GM23338 (cell line): Measurements from ENCODE around the gene CDR2L. TPM values are rescaled to one million over a fixed set of nuclear protein-coding genes. Genes with fewer than 3 reads are reported as not detected.

ENCODE experiments used
- ATAC-seq: fragments of 200-7000 bp; cut with Tn5 transposase; 3 replicates; pipeline ENCODE4 v1.9.1; 2020
- DNase-seq: peaks from one replicate; pipeline ENCODE4 v3.0.0-alpha.2; 2015; ENCODE audit warnings: low spot score
- H2AFZ ChIP-seq: fragments of 200-600 bp; sonication (generic); 2 replicates; pipeline ENCODE4 v1.8.0; 2016; ENCODE audit warnings: antibody characterized with exemption, mild to moderate bottlenecking, moderate library complexity
- H3F3A ChIP-seq: fragments of 200-600 bp; sonication (generic); replicated peaks from 2 replicates; pipeline ENCODE4 v1.8.0; 2017; ENCODE audit warnings: antibody characterized with exemption, mixed run types, low read depth
- H3K27ac ChIP-seq: fragments of 200-600 bp; sonication (generic); 2 replicates; pipeline ENCODE4 v1.6.1; 2016; ENCODE audit warnings: low read depth
- H3K27me3 ChIP-seq: fragments of 200-600 bp; sonication (generic); 2 replicates; pipeline ENCODE4 v1.8.0; 2016; ENCODE audit warnings: mild to moderate bottlenecking, mixed run types, moderate library complexity; ENCODE audit not compliant: insufficient read depth
- H3K36me3 ChIP-seq: fragments of 200-600 bp; sonication (generic); 2 replicates; pipeline ENCODE4 v1.8.0; 2016; ENCODE audit warnings: mild to moderate bottlenecking; ENCODE audit not compliant: insufficient read depth
- H3K4me1 ChIP-seq: fragments of 200-600 bp; sonication (generic); 2 replicates; pipeline ENCODE4 v1.8.0; 2016; ENCODE audit warnings: mild to moderate bottlenecking, moderate library complexity; ENCODE audit not compliant: insufficient read depth
- H3K4me2 ChIP-seq: fragments of 200-600 bp; sonication (generic); 2 replicates; pipeline ENCODE4 v1.7.1; 2017; ENCODE audit warnings: mixed run types
- H3K4me3 ChIP-seq: fragments of 200-600 bp; sonication (generic); 2 replicates; pipeline ENCODE4 v1.6.1; 2016; ENCODE audit warnings: mixed run types
- H3K79me2 ChIP-seq: fragments of 200-600 bp; sonication (generic); replicated peaks from 2 replicates; pipeline ENCODE4 v1.8.0; 2017; ENCODE audit warnings: mild to moderate bottlenecking; ENCODE audit not compliant: insufficient read depth
- H3K9me2 ChIP-seq: fragments of 200-600 bp; sonication (generic); 2 replicates; pipeline ENCODE4 v1.8.0; 2017; ENCODE audit not compliant: insufficient read depth
- H4K20me1 ChIP-seq: fragments of 200-600 bp; sonication (generic); replicated peaks from 2 replicates; pipeline ENCODE4 v1.8.0; 2017; ENCODE audit warnings: mild to moderate bottlenecking; ENCODE audit not compliant: insufficient read depth
- H3K27ac Mint-ChIP-seq: 2 replicates; pipeline ENCODE4 v1.8.0; 2020; ENCODE audit warnings: inconsistent platforms, mild to moderate bottlenecking, moderate library complexity, mixed read lengths
- H3K27me3 Mint-ChIP-seq: 3 replicates; pipeline ENCODE4 v1.8.0; 2022; ENCODE audit warnings: low read depth, mild to moderate bottlenecking, moderate library complexity, mixed read lengths, inconsistent platforms; ENCODE audit not compliant: insufficient read depth, poor library complexity
- H3K36me3 Mint-ChIP-seq: 3 replicates; pipeline ENCODE4 v1.8.0; 2021; ENCODE audit warnings: low read depth, mild to moderate bottlenecking, inconsistent platforms, moderate library complexity, mixed read lengths
- H3K4me1 Mint-ChIP-seq: 3 replicates; pipeline ENCODE4 v1.8.0; 2020; ENCODE audit warnings: mild to moderate bottlenecking, inconsistent platforms, mixed read lengths
- H3K4me3 Mint-ChIP-seq: 3 replicates; pipeline ENCODE4 v1.8.0; 2021; ENCODE audit warnings: moderate library complexity, mild to moderate bottlenecking, inconsistent platforms, mixed read lengths
- H3K9me3 Mint-ChIP-seq: 3 replicates; pipeline ENCODE4 v1.8.0; 2020; ENCODE audit warnings: moderate library complexity, mild to moderate bottlenecking, inconsistent platforms, mixed read lengths
- CREB1 ChIP-seq: fragments of 250-450 bp; sonication (Bioruptor Pico); IDR thresholded peaks from 2 replicates; pipeline ENCODE4 v1.5.0; 2020; ENCODE audit warnings: low read depth, mild to moderate bottlenecking, moderate library complexity
- EZH2phosphoT487 ChIP-seq: fragments of 200-600 bp; sonication (generic); IDR thresholded peaks from one replicate; pipeline ENCODE4 v1.8.1; 2018; ENCODE audit warnings: antibody characterized with exemption; ENCODE audit not compliant: unreplicated experiment
- JUNB ChIP-seq: IDR thresholded peaks from one replicate; pipeline ENCODE4 v1.6.1; 2016; ENCODE audit warnings: antibody characterized with exemption; ENCODE audit not compliant: unreplicated experiment
- NANOG ChIP-seq: IDR thresholded peaks from 2 replicates; pipeline ENCODE4 v1.6.1; 2016; ENCODE audit warnings: antibody characterized with exemption, borderline replicate concordance
- STAT1 ChIP-seq: IDR thresholded peaks from one replicate; pipeline ENCODE4 v1.6.1; 2016; ENCODE audit warnings: antibody characterized with exemption; ENCODE audit not compliant: unreplicated experiment
- ZNF114 ChIP-seq: fragments of 250-450 bp; sonication (Bioruptor Pico); IDR thresholded peaks from 2 replicates; pipeline ENCODE4 v1.5.0; 2020; ENCODE audit warnings: mild to moderate bottlenecking, moderate library complexity
- ZNF331 ChIP-seq: fragments of 250-450 bp; sonication (Bioruptor Pico); IDR thresholded peaks from 2 replicates; pipeline ENCODE4 v1.5.0; 2020; ENCODE audit warnings: low read depth, mild to moderate bottlenecking, moderate library complexity
- polyA plus RNA-seq: library from polyadenylated mRNA; unstranded; fragments of >200 nt; fragmentation: Nextera tagmentation; extraction: Ambion mirVana; gene quantifications from 2 replicates; pipeline ENCODE4 v1.2.1, GENCODE V29; 2016
- total RNA-seq: library from RNA; depleted of rRNA; stranded (reverse); fragments of >200 nt; shearing (Covaris generic); gene quantifications from 2 replicates; pipeline ENCODE4 v1.2.3, GENCODE V29; 2014
- TF ChIP-seq, protein P1 (sequence below): IDR thresholded peaks from 2 replicates; pipeline ENCODE4 v1.6.1; 2016; ENCODE audit warnings: antibody characterized with exemption
- TF ChIP-seq, protein P2 (sequence below): IDR thresholded peaks from one replicate; pipeline ENCODE4 v1.6.1; 2018; ENCODE audit warnings: antibody characterized with exemption; ENCODE audit not compliant: unreplicated experiment
- TF ChIP-seq, protein P3 (sequence below): fragments of 250-450 bp; sonication (Bioruptor Pico); IDR thresholded peaks from 2 replicates; pipeline ENCODE4 v1.5.0; 2020; ENCODE audit warnings: mild to moderate bottlenecking, moderate library complexity

CDR2L gene
- total and polyA plus RNA-seq, 2 experiments from 2014 or later: 17.7 to 35.8 TPM

DNA sequence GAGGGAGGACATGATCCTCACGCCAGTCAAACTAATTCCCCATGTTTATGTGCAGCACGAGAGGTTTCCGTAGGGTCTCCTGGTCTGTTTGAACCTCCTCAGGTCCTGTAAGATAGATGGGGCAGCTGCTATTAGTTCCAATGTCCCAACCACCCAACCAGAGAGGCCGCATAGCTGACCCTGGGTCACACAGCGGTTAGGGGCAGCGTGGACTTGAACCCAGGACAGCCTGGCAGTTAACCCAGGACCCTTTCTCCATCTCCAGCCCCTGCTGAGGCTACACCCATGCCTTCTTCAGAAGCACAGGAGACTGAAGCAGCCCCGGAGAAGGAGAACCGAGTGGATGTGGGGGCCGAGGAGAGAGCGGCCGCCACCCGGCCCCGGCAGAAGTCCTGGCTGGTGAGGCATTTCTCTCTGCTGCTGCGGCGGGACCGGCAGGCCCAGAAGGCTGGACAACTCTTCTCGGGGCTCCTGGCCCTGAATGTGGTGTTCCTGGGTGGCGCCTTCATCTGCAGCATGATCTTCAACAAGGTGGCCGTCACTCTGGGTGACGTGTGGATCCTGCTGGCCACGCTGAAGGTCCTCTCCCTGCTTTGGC lies 46.2 kb upstream of the CDR2L start:
- Histone ChIP-seq H3F3A (no peaks in the 10 kb centered on the region), H2AFZ (no peak overlapping the region), H3K27me3 (peaks cover 36% of the 10 kb centered on the region), H3K27ac (no peak overlapping the region), H3K4me3 (no peak overlapping the region), H4K20me1 (no peaks in the 10 kb centered on the region), H3K4me2 (no peak overlapping the region), H3K36me3 (no peaks in the 10 kb centered on the region), H3K9me2 (no peaks in the 10 kb centered on the region), H3K79me2 (no peaks in the 10 kb centered on the region), H3K4me1 (0 out of 2 replicates have a peak, but pooled peaks cover 4% of the 10 kb centered on the region)
- no peak for TF ChIP-seq ZNF114 (CRISPR knock-in tag)
- TF ChIP-seq CREB1: no peak
- TF ChIP-seq STAT1: no peak
- TF ChIP-seq, protein P1, sequence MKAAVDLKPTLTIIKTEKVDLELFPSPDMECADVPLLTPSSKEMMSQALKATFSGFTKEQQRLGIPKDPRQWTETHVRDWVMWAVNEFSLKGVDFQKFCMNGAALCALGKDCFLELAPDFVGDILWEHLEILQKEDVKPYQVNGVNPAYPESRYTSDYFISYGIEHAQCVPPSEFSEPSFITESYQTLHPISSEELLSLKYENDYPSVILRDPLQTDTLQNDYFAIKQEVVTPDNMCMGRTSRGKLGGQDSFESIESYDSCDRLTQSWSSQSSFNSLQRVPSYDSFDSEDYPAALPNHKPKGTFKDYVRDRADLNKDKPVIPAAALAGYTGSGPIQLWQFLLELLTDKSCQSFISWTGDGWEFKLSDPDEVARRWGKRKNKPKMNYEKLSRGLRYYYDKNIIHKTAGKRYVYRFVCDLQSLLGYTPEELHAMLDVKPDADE: no peak
- TF ChIP-seq NANOG: no peak
- TF ChIP-seq EZH2phosphoT487: no peak
- TF ChIP-seq, protein P2, sequence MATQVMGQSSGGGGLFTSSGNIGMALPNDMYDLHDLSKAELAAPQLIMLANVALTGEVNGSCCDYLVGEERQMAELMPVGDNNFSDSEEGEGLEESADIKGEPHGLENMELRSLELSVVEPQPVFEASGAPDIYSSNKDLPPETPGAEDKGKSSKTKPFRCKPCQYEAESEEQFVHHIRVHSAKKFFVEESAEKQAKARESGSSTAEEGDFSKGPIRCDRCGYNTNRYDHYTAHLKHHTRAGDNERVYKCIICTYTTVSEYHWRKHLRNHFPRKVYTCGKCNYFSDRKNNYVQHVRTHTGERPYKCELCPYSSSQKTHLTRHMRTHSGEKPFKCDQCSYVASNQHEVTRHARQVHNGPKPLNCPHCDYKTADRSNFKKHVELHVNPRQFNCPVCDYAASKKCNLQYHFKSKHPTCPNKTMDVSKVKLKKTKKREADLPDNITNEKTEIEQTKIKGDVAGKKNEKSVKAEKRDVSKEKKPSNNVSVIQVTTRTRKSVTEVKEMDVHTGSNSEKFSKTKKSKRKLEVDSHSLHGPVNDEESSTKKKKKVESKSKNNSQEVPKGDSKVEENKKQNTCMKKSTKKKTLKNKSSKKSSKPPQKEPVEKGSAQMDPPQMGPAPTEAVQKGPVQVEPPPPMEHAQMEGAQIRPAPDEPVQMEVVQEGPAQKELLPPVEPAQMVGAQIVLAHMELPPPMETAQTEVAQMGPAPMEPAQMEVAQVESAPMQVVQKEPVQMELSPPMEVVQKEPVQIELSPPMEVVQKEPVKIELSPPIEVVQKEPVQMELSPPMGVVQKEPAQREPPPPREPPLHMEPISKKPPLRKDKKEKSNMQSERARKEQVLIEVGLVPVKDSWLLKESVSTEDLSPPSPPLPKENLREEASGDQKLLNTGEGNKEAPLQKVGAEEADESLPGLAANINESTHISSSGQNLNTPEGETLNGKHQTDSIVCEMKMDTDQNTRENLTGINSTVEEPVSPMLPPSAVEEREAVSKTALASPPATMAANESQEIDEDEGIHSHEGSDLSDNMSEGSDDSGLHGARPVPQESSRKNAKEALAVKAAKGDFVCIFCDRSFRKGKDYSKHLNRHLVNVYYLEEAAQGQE: no peak
- no peak for TF ChIP-seq ZNF331 (CRISPR knock-in tag)
- Mint-ChIP-seq H3K4me3 (no peak overlapping the region), H3K9me3 (no peaks in the 10 kb centered on the region), H3K36me3 (no peaks in the 10 kb centered on the region), H3K4me1 (peaks cover 11% of the 10 kb centered on the region), H3K27ac (no peak overlapping the region), H3K27me3 (peaks cover 43% of the 10 kb centered on the region)
- no peak for DNase-seq
- ATAC-seq: no peak

DNA sequence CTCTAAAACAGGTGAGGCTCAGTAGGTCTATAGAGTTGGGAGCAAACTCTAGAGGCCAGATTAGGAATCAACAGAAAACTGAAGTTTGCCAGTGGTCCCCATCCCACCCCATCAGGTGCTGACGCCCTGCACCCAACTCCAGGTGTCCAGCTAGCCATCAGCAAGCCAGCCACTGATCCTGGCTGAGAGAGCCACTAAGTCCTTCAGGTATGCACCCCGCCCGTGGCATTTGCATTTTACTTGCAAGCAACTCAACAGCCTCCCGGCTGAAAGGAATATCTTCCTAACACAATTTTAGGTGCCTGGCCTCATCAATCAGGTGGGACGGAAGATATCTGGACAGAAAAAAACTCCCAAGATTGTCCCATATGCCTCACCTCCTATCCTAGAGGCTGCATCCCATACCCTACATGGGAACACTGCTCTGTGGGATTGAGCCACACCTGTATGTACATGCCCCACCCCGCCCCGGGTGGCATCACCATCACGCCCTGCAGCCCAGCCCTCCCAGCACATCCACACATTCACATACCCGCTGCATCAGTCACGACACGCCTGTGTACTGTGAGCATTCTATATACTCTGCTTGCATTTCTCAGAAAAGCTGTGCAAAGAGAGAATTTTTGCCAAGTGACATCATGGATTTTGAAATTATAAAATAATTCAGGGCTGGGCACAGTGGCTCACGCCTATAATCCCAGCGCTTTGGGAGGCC lies 43.5 kb upstream of the CDR2L start:
- H3K36me3 Mint-ChIP-seq: no peaks in the 10 kb centered on the region
- no peaks in the 10 kb centered on the region for H3K36me3 ChIP-seq
- H3K79me2 ChIP-seq: no peaks in the 10 kb centered on the region
- H3F3A ChIP-seq: no peaks in the 10 kb centered on the region
- H3K27me3 Mint-ChIP-seq: peaks cover 21% of the 10 kb centered on the region
- no peak overlapping the region for H3K27ac Mint-ChIP-seq
- no peak overlapping the region for H3K4me3 Mint-ChIP-seq
- H3K4me3 ChIP-seq: no peak overlapping the region
- 0 out of 2 replicates have a peak, but pooled peaks cover 4% of the 10 kb centered on the region for H3K4me1 ChIP-seq
- ATAC-seq: peak; percentile 73
- H3K27me3 ChIP-seq: peaks cover 10% of the 10 kb centered on the region
- H2AFZ ChIP-seq: no peak overlapping the region
- DNase-seq: peak; percentile 51
- H3K4me1 Mint-ChIP-seq: peaks cover 11% of the 10 kb centered on the region
- H3K4me2 ChIP-seq: no peak overlapping the region
- H3K27ac ChIP-seq: no peak overlapping the region
- H3K9me2 ChIP-seq: no peaks in the 10 kb centered on the region
- no peaks in the 10 kb centered on the region for H4K20me1 ChIP-seq
- no peaks in the 10 kb centered on the region for H3K9me3 Mint-ChIP-seq
- TF ChIP-seq JUNB (no peak), CREB1 (no peak), ZNF114 (CRISPR knock-in tag) (no peak), EZH2phosphoT487 (no peak)
- TF ChIP-seq, protein P3, sequence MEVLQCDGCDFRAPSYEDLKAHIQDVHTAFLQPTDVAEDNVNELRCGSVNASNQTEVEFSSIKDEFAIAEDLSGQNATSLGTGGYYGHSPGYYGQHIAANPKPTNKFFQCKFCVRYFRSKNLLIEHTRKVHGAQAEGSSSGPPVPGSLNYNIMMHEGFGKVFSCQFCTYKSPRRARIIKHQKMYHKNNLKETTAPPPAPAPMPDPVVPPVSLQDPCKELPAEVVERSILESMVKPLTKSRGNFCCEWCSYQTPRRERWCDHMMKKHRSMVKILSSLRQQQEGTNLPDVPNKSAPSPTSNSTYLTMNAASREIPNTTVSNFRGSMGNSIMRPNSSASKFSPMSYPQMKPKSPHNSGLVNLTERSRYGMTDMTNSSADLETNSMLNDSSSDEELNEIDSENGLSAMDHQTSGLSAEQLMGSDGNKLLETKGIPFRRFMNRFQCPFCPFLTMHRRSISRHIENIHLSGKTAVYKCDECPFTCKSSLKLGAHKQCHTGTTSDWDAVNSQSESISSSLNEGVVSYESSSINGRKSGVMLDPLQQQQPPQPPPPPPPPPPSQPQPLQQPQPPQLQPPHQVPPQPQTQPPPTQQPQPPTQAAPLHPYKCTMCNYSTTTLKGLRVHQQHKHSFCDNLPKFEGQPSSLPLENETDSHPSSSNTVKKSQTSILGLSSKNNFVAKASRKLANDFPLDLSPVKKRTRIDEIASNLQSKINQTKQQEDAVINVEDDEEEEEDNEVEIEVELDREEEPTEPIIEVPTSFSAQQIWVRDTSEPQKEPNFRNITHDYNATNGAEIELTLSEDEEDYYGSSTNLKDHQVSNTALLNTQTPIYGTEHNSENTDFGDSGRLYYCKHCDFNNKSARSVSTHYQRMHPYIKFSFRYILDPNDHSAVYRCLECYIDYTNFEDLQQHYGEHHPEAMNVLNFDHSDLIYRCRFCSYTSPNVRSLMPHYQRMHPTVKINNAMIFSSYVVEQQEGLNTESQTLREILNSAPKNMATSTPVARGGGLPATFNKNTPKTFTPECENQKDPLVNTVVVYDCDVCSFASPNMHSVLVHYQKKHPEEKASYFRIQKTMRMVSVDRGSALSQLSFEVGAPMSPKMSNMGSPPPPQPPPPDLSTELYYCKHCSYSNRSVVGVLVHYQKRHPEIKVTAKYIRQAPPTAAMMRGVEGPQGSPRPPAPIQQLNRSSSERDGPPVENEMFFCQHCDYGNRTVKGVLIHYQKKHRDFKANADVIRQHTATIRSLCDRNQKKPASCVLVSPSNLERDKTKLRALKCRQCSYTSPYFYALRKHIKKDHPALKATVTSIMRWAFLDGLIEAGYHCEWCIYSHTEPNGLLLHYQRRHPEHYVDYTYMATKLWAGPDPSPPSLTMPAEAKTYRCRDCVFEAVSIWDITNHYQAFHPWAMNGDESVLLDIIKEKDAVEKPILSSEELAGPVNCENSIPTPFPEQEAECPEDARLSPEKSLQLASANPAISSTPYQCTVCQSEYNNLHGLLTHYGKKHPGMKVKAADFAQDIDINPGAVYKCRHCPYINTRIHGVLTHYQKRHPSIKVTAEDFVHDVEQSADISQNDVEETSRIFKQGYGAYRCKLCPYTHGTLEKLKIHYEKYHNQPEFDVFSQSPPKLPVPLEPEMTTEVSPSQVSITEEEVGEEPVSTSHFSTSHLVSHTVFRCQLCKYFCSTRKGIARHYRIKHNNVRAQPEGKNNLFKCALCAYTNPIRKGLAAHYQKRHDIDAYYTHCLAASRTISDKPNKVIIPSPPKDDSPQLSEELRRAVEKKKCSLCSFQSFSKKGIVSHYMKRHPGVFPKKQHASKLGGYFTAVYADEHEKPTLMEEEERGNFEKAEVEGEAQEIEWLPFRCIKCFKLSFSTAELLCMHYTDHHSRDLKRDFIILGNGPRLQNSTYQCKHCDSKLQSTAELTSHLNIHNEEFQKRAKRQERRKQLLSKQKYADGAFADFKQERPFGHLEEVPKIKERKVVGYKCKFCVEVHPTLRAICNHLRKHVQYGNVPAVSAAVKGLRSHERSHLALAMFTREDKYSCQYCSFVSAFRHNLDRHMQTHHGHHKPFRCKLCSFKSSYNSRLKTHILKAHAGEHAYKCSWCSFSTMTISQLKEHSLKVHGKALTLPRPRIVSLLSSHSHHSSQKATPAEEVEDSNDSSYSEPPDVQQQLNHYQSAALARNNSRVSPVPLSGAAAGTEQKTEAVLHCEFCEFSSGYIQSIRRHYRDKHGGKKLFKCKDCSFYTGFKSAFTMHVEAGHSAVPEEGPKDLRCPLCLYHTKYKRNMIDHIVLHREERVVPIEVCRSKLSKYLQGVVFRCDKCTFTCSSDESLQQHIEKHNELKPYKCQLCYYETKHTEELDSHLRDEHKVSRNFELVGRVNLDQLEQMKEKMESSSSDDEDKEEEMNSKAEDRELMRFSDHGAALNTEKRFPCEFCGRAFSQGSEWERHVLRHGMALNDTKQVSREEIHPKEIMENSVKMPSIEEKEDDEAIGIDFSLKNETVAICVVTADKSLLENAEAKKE: no peak
